WTC11 (cell line): ENCODE results near the gene STAT2. TPM values are rescaled to one million over a fixed set of nuclear protein-coding genes. Genes with fewer than 3 reads are reported as not detected.

Experiments
- ATAC-seq: fragments of 200-7000 bp; cut with Tn5 transposase; 2 replicates; pipeline ENCODE4 v1.10.0; 2021; ENCODE audit warnings: mild to moderate bottlenecking, moderate library complexity
- CTCF ChIA-PET: fragments of 300-600 bp; sonication (Branson Sonifier 250); formaldehyde crosslinking; loops from one replicate; lab custom pipeline; 2021; ENCODE audit warnings: antibody characterized with exemption; lab: Charles Lee
- POLR2A ChIA-PET: fragments of 350-600 bp; sonication (Branson Sonifier 250); formaldehyde crosslinking; loops from one replicate; lab custom pipeline; 2021; ENCODE audit warnings: antibody characterized with exemption; lab: Charles Lee
- DNase-seq: peaks from one replicate; pipeline ENCODE4 v3.0.0; 2021; ENCODE audit warnings: low spot score
- H3K27ac Mint-ChIP-seq: 2 replicates; pipeline ENCODE4 v1.8.0; 2021; ENCODE audit warnings: mixed read lengths
- H3K27me3 Mint-ChIP-seq: 2 replicates; pipeline ENCODE4 v1.8.0; 2021; ENCODE audit warnings: low read depth, mild to moderate bottlenecking, moderate library complexity, mixed read lengths
- H3K36me3 Mint-ChIP-seq: 2 replicates; pipeline ENCODE4 v1.8.0; 2021; ENCODE audit warnings: mixed read lengths
- H3K4me1 Mint-ChIP-seq: 2 replicates; pipeline ENCODE4 v1.8.0; 2022; ENCODE audit warnings: mixed read lengths
- H3K4me3 Mint-ChIP-seq: 2 replicates; pipeline ENCODE4 v1.8.0; 2021; ENCODE audit warnings: mild to moderate bottlenecking, moderate library complexity, mixed read lengths
- H3K9me3 Mint-ChIP-seq: 2 replicates; pipeline ENCODE4 v1.8.0; 2021; ENCODE audit warnings: mixed read lengths
- STAT6 ChIP-seq: sonication (generic); formaldehyde crosslinking; conservative IDR thresholded peaks from 2 replicates; pipeline ENCODE4 v1.8.1; 2023; ENCODE audit warnings: mild to moderate bottlenecking, low read depth, missing genetic modification reagents, moderate library complexity
- ZBTB43 ChIP-seq: sonication (generic); formaldehyde crosslinking; IDR thresholded peaks from 2 replicates; pipeline ENCODE4 v1.8.1; 2023; ENCODE audit warnings: mild to moderate bottlenecking, missing genetic modification reagents
- ZNF232 ChIP-seq: sonication (generic); formaldehyde crosslinking; IDR thresholded peaks from 2 replicates; pipeline ENCODE4 v1.8.0; 2022; ENCODE audit warnings: mild to moderate bottlenecking, missing genetic modification reagents
- ZNF423 ChIP-seq: fragments of 250-450 bp; sonication (Bioruptor Pico); IDR thresholded peaks from 2 replicates; pipeline ENCODE4 v2.1.2; 2022; ENCODE audit warnings: mild to moderate bottlenecking, moderate library complexity
- ZNF425 ChIP-seq: fragments of 250-450 bp; sonication (Bioruptor Pico); conservative IDR thresholded peaks from 2 replicates; pipeline ENCODE4 v1.9.0; 2021; ENCODE audit warnings: mild to moderate bottlenecking
- total RNA-seq: library from RNA; stranded (reverse); gene quantifications from 3 replicates; pipeline ENCODE4 v1.2.3, GENCODE V29; 2021
- TF ChIP-seq, protein P1 (sequence below): fragments of 250-450 bp; sonication (Bioruptor Pico); IDR thresholded peaks from 2 replicates; pipeline ENCODE4 v1.9.0; 2021; ENCODE audit warnings: moderate library complexity, mild to moderate bottlenecking, inconsistent platforms, borderline replicate concordance

STAT2 gene
- total RNA-seq, 1 experiment from 2014 or later: 54.5 TPM

- Mint-ChIP-seq H3K4me1 (no peaks in the 10 kb centered on the region), H3K27me3 (peaks cover 17% of the 10 kb centered on the region), H3K36me3 (no peaks in the 10 kb centered on the region), H3K27ac (no peak overlapping the region), H3K4me3 (no peak overlapping the region), H3K9me3 (peaks cover 7% of the 10 kb centered on the region)
- POLR2A ChIA-PET: no interaction called here
- TF ChIP-seq ZNF232 (CRISPR knock-in tag): no peak
- TF ChIP-seq ZNF425 (CRISPR knock-in tag): no peak
- no peak for TF ChIP-seq ZBTB43 (CRISPR knock-in tag)
- no peak for TF ChIP-seq STAT6 (CRISPR knock-in tag)
- no peak for DNase-seq
- ATAC-seq: no peak
- CTCF ChIA-PET: interaction anchor here (0.5 kb wide), 1 partner anchor 98 kb away, joined by 5 read pairs; no protein-coding TSS in a partner anchor
Measured at GRCh38 chr12:56366948-56367347, 7.0 kb upstream of the STAT2 start.

DNA sequence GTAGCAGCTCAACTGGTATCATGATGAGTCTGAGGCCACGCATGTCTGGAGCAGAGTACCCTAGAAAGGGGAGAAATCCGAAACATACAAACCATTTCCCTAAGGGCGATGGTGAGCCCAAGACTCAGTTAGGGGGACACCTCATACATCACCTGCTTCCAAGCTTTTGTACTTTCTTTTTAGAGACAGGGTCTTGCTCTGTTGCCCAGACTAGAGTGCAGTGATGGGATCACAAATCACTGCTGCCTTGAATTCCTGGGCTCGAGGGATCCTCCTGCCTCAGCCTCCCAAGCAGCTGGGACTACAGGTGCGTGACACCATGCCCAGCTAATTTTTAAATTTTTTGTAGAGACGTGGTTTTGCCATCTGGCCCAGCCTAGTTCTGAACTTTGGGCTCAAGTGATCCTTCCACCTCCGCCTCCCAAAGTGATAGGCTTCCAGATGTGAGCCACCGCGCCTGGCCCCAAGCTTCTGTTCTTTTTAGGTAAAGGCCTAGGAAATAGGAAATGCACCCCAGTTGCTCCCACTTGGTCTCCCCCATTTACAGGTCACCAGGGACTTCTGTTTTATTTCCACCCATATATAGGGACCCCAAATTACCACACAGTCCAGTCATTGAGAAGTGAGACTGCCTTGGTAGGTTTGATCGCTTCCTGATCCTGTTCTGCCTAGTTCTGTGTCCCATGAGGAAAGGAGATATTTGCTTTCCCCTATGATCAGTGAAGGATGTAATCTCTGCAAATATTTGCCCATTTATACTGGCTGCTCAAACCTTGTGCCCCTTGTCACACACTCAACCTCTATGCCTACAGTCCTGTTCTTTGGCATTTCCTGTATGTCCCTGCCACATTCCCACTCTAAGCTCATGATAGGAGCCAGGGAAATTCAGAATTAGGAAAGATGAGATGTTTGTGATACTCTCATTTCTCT, 2.5 kb upstream of the STAT2 start, which contains the start of gene APOF:
Gene APOF, minus strand, starts transcription at position 728 of the 930 bp plus-strand sequence. Its CDS starts 112 bp downstream, at position 616.
- ChIA-PET POLR2A (no interaction called here), CTCF (no interaction called here)
- peak within 1 kb of the TSS; percentile 90 for H3K4me3 Mint-ChIP-seq

More for the DNA sequence above, 2.5 kb upstream of the STAT2 start, which contains the start of gene APOF:
- no peaks in the 10 kb centered on the region for H3K36me3 Mint-ChIP-seq
- DNase-seq (no peak), ATAC-seq (no peak)
- H3K27me3 Mint-ChIP-seq: peaks cover 9% of the 10 kb centered on the region; the same call in 1 of the 2 replicates
- peaks cover 13% of the 10 kb centered on the region for H3K4me1 Mint-ChIP-seq
- peak within 1 kb of the TSS; percentile 99; the same call in 1 of the 2 replicates for H3K27ac Mint-ChIP-seq
- no peaks in the 10 kb centered on the region for H3K9me3 Mint-ChIP-seq
- TF ChIP-seq, protein P1, sequence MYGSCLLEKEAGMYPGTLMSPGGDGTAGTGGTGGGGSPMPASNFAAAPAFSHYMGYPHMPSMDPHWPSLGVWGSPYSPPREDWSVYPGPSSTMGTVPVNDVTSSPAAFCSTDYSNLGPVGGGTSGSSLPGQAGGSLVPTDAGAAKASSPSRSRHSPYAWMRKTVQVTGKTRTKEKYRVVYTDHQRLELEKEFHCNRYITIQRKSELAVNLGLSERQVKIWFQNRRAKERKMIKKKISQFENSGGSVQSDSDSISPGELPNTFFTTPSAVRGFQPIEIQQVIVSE (CRISPR knock-in tag): no peak
- TF ChIP-seq ZNF425 (CRISPR knock-in tag) (no peak), ZNF423 (CRISPR knock-in tag) (no peak)
